Measurements from ENCODE around the gene LGALS12. TPM values are rescaled to one million over a fixed set of nuclear protein-coding genes. Genes with fewer than 3 reads are reported as not detected.

LGALS12 gene
- total and polyA plus RNA-seq, 2 donors (not counting 1 experiment from before 2014, with no cell fraction given), result 0.19 TPM; not detected in 1

DNA sequence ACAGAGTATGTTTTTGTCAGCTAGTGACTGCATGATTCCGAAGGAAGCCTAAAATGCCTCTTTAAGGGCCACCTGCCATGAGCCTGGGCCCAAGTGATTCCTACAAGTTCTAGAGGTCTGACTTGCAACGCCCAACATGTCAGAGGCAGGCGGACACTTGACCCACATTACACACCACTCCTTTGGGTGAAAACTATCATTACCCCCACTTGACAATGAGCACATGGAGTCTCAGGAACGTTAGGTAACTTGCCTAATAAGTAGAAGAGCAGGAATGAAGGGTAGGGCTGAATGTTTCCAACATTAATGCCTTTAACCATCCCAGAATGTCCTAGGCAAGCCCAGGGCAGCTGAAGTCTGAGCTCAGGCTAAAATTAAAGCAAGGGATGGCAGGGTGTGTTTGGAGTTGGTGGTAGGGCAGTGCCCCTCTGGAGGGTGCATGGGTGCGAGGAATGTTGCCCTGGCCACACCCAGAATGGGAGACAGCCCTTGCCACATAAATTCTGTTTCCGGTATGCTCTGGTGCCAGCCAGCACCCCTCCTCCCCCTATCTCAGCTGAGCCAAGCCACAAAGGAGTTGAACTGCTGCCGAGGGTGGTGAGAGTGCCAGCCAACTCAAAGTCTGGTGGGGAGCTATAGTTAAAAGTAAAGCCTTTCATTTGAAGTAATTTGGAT is 54.8 kb downstream of the LGALS12 start:
- Histone ChIP-seq H4K20me1 (ENCODE audit: control insufficient read depth, insufficient read depth, low read length, poor library complexity, severe bottlenecking) (no peaks in the 10 kb centered on the region), H3K79me2 (ENCODE audit: control insufficient read depth, insufficient read depth, low read length) (no peaks in the 10 kb centered on the region), H3K9me3 (ENCODE audit: control extremely low read depth in 1 of 3, control insufficient read depth in 2 of 3, insufficient read depth in 1 of 3, low read length in 2 of 3) (no peaks in the 10 kb centered on the region), H3K9ac (ENCODE audit: low read length) (no peak overlapping the region), H3K4me3 (ENCODE audit: control extremely low read depth in 1 of 5, extremely low read depth in 1 of 5, insufficient read depth in 1 of 5, low read depth in 2 of 5, low read length in 4 of 5) (no peak overlapping the region), H3K4me2 (replicated peaks; ENCODE audit: low read depth, low read length, poor library complexity, severe bottlenecking) (no peak overlapping the region), H3K27me3 (replicated peaks in 1 of 4; ENCODE audit: control extremely low read depth in 1 of 4, control insufficient read depth in 3 of 4, insufficient read depth in 4 of 4, low read length in 3 of 4) (peaks cover 0 to 4% (median 2%) of the 10 kb centered on the region in 4 experiments), H3K27ac (ENCODE audit: low read length in 2 of 2) (no peak overlapping the region), H3K36me3 (replicated peaks in 1 of 2; ENCODE audit: control extremely low read depth in 1 of 2, control insufficient read depth in 1 of 2, extremely low read depth in 1 of 2, insufficient read depth in 2 of 2, low read length in 1 of 2) (no peaks in the 10 kb centered on the region), H2AFZ (ENCODE audit: insufficient read depth, low read depth, low read length, poor library complexity, severe bottlenecking) (no peak overlapping the region), H3K4me1 (ENCODE audit: control insufficient read depth in 2 of 2, insufficient read depth in 2 of 2, low read length in 2 of 2) (peaks cover 11 to 18% of the 10 kb centered on the region in 2 donors)
- intact Hi-C loops (cut with micrococcal nuclease), result no loop called here
- no peak overlapping the region for H3K27ac Mint-ChIP-seq
- H3K4me3 Mint-ChIP-seq, result no peak overlapping the region
- no peak for DNase-seq
- ChIA-PET CTCF (no interaction called here), POLR2A (no interaction called here)
- 42% methylated on average over 2 of the region's 7 CpGs for WGBS (ENCODE audit: insufficient coverage)
- no peak for ATAC-seq (ENCODE audit: low read depth)
- H3K27me3 Mint-ChIP-seq, result peaks cover 26% of the 10 kb centered on the region
- TF ChIP-seq EZH2 (IDR thresholded peaks at IDR 0.05; ENCODE audit: borderline replicate concordance, insufficient read depth, low read depth, low read length, poor library complexity, severe bottlenecking), result no peak
- TF ChIP-seq, protein P1, sequence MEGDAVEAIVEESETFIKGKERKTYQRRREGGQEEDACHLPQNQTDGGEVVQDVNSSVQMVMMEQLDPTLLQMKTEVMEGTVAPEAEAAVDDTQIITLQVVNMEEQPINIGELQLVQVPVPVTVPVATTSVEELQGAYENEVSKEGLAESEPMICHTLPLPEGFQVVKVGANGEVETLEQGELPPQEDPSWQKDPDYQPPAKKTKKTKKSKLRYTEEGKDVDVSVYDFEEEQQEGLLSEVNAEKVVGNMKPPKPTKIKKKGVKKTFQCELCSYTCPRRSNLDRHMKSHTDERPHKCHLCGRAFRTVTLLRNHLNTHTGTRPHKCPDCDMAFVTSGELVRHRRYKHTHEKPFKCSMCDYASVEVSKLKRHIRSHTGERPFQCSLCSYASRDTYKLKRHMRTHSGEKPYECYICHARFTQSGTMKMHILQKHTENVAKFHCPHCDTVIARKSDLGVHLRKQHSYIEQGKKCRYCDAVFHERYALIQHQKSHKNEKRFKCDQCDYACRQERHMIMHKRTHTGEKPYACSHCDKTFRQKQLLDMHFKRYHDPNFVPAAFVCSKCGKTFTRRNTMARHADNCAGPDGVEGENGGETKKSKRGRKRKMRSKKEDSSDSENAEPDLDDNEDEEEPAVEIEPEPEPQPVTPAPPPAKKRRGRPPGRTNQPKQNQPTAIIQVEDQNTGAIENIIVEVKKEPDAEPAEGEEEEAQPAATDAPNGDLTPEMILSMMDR (IDR thresholded peaks at IDR 0.05), result no peak
- no peaks in the 10 kb centered on the region for H3K9me3 Mint-ChIP-seq (ENCODE audit: insufficient read depth)
- peaks cover 18% of the 10 kb centered on the region for H3K4me1 Mint-ChIP-seq
